AG04450 (cell line): ENCODE measurements around the gene MAPK10. TPM values are rescaled to one million over a fixed set of nuclear protein-coding genes. Genes with fewer than 3 reads are reported as not detected.

ENCODE experiments used
- CTCF ChIA-PET: fragments of 300-600, 350-600 bp; formaldehyde crosslinking; extraction: SDS; loops from one replicate; lab custom pipeline; 2022; ENCODE audit warnings: antibody characterized with exemption, inconsistent platforms; lab: Charles Lee
- POLR2A ChIA-PET: fragments of 350-600 bp; formaldehyde crosslinking; extraction: SDS; loops from one replicate; lab custom pipeline; 2021; ENCODE audit warnings: antibody characterized with exemption, inconsistent platforms; lab: Yijun Ruan, JAX
- DNase-seq: peaks from one replicate; pipeline ENCODE4 v3.0.0-alpha.2; 2011; ENCODE audit warnings: low read depth, low spot score
- H3K27ac ChIP-seq: one replicate; pipeline ENCODE4 v1.5.1; 2012; ENCODE audit warnings: low read depth, low read length, control low read depth
- H3K27me3 ChIP-seq: one replicate; pipeline ENCODE4 v1.6.0; 2012; ENCODE audit warnings: low read length; ENCODE audit not compliant: control insufficient read depth, insufficient read depth
- H3K4me3 ChIP-seq: 2 replicates; pipeline ENCODE4 v1.5.1; 2011; ENCODE audit warnings: mild to moderate bottlenecking, low read depth, low read length, control low read depth
- H3K9me3 ChIP-seq: 2 replicates; pipeline ENCODE4 v1.5.1; 2012; ENCODE audit warnings: low read length; ENCODE audit not compliant: control insufficient read depth, insufficient read depth
- polyA plus RNA-seq: library from polyadenylated mRNA; depleted of rRNA; stranded (reverse); fragments of >200 nt; gene quantifications from 2 replicates; pipeline ENCODE4 v1.2.3, GENCODE V29; 2011
- TF ChIP-seq, protein P1 (sequence below): IDR thresholded peaks from 2 replicates; pipeline ENCODE4 v1.5.1; 2011; ENCODE audit warnings: low read depth, low read length, control low read depth, inconsistent platforms

Gene MAPK10
- polyA plus RNA-seq, 1 experiment: 16.3 TPM

DNA sequence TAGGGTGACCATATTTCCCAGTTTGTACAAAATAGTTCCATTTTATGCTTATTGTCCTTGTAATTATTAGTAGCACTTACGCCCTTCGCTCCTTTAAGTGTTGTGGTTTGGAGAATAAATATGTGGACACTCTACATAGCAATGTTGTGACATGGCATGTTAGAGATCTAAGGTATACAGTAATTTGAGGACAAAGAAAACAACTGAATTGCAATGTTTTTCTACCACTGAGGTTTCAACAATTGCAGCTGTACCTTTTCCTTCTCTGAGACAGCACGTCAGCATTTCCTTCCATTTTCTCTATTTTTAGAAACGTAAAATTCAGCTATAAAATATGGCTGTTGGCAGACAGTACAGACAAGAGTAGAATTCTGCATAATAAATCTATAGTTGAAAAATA is 323.1 kb downstream of the MAPK10 start:
- POLR2A ChIA-PET: no interaction called here
- H3K4me3 ChIP-seq: no peak overlapping the region
- H3K27ac ChIP-seq: no peak overlapping the region
- CTCF ChIA-PET: interaction anchor here (0.6 to 2.4 kb wide), 6 partner anchors 9 to 290 kb away, joined by 3 to 12 read pairs (median 6); no protein-coding TSS in a partner anchor
- no peak for DNase-seq
- H3K9me3 ChIP-seq: no peaks in the 10 kb centered on the region
- no peaks in the 10 kb centered on the region for H3K27me3 ChIP-seq
- TF ChIP-seq, protein P1, sequence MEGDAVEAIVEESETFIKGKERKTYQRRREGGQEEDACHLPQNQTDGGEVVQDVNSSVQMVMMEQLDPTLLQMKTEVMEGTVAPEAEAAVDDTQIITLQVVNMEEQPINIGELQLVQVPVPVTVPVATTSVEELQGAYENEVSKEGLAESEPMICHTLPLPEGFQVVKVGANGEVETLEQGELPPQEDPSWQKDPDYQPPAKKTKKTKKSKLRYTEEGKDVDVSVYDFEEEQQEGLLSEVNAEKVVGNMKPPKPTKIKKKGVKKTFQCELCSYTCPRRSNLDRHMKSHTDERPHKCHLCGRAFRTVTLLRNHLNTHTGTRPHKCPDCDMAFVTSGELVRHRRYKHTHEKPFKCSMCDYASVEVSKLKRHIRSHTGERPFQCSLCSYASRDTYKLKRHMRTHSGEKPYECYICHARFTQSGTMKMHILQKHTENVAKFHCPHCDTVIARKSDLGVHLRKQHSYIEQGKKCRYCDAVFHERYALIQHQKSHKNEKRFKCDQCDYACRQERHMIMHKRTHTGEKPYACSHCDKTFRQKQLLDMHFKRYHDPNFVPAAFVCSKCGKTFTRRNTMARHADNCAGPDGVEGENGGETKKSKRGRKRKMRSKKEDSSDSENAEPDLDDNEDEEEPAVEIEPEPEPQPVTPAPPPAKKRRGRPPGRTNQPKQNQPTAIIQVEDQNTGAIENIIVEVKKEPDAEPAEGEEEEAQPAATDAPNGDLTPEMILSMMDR: no peak

DNA sequence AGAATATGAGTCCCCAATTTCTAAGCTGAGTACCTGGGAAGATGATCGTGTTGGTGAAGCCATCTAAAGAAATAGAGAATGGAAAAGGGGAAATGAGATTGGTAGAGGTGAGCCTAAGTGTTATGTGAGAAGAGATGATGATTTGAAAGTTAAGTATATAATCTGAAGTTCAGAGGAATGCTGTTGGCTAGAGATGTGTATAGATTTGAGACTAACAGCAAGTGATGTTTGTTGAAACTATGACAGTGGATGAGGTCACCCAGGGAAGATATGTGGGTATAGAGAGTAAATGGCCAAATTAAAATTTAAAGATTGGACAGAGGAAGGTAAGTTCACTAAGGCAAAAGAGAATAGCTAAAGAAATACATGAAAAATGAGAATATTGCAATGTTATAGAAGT is 324.2 kb downstream of the MAPK10 start:
- Histone ChIP-seq H3K27me3 (no peaks in the 10 kb centered on the region), H3K27ac (no peak overlapping the region), H3K9me3 (no peaks in the 10 kb centered on the region), H3K4me3 (no peak overlapping the region)
- ChIA-PET CTCF (interaction anchor here (1.2 to 2.4 kb wide), 4 partner anchors 8 to 239 kb away, joined by 3 to 12 read pairs (median 7); no protein-coding TSS in a partner anchor), POLR2A (no interaction called here)
- TF ChIP-seq, protein P1: no peak
- no peak for DNase-seq

DNA sequence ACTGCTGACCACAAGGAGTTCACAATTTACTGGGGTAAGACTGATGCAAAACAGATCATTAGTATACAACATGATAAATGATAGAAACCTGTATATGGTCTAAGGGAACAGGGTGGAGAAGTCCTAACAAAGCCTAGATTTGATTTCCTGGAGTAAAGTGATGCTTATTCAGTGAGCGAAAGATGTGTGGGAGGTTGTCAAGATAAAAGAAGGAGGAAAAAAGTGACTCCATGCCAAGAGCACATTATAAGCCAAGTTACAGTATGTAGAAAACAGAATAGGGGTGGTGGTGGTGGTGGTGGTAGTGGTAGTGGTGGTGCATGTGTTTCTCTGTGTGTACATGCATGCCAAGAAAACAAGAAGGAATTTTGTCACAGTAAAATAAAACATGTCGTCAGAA is 325.2 kb downstream of the MAPK10 start:
- no peak for DNase-seq
- no peak overlapping the region for H3K27ac ChIP-seq
- CTCF ChIA-PET: no interaction called here
- POLR2A ChIA-PET: no interaction called here
- no peak overlapping the region for H3K4me3 ChIP-seq
- no peaks in the 10 kb centered on the region for H3K27me3 ChIP-seq
- no peaks in the 10 kb centered on the region for H3K9me3 ChIP-seq
- TF ChIP-seq, protein P1: no peak

- TF ChIP-seq, protein P1: no peak
- ChIA-PET CTCF (interaction anchor here (1.8 to 2.5 kb wide), 4 partner anchors 12 to 285 kb away, joined by 6 to 12 read pairs (median 11); no protein-coding TSS in a partner anchor), POLR2A (no interaction called here)
- H3K4me3 ChIP-seq: no peak overlapping the region
- no peak for DNase-seq
- no peaks in the 10 kb centered on the region for H3K9me3 ChIP-seq
- peak overlapping the region; percentile 57 for H3K27ac ChIP-seq
- H3K27me3 ChIP-seq: no peaks in the 10 kb centered on the region
Measured at GRCh38 chr4:86033171-86033570, 326.7 kb downstream of the MAPK10 start.

GRCh38 chr4:86032476-86033022 is 327.3 kb downstream of the MAPK10 start:
- Histone ChIP-seq H3K27ac (peak overlapping the region; percentile 57), H3K9me3 (no peaks in the 10 kb centered on the region), H3K4me3 (no peak overlapping the region), H3K27me3 (no peaks in the 10 kb centered on the region)
- CTCF ChIA-PET: interaction anchor here (0.6 to 2.5 kb wide), 8 partner anchors 10 to 883 kb away, joined by 3 to 12 read pairs (median 7); no protein-coding TSS in a partner anchor
- TF ChIP-seq, protein P1: no peak
- no peak for DNase-seq
- POLR2A ChIA-PET: interaction anchor here (0.7 kb wide), 1 partner anchor 299 kb away, joined by 3 read pairs; no protein-coding TSS in a partner anchor
